BLaER1 (cell line): ENCODE results near the gene INSIG1.

Experiments used
- H3K27ac ChIP-seq: shearing (Covaris generic); formaldehyde crosslinking; 2 replicates; pipeline ENCODE4 v1.8.1; 2022
- H3K27me3 ChIP-seq: shearing (Covaris generic); formaldehyde crosslinking; 2 replicates; pipeline ENCODE4 v1.8.1; 2022
- H3K36me3 ChIP-seq: shearing (Covaris generic); formaldehyde crosslinking; 2 replicates; pipeline ENCODE4 v1.8.1; 2022
- H3K4me1 ChIP-seq: shearing (Covaris generic); formaldehyde crosslinking; 2 replicates; pipeline ENCODE4 v1.8.1; 2022
- H3K4me2 ChIP-seq: shearing (Covaris generic); formaldehyde crosslinking; 2 replicates; pipeline ENCODE4 v1.8.1; 2022
- H3K4me3 ChIP-seq: shearing (Covaris generic); formaldehyde crosslinking; 2 replicates; pipeline ENCODE4 v1.8.1; 2022
- H3K9ac ChIP-seq: shearing (Covaris generic); formaldehyde crosslinking; 2 replicates; pipeline ENCODE4 v1.8.1; 2022
- H3K9me3 ChIP-seq: shearing (Covaris generic); formaldehyde crosslinking; 2 replicates; pipeline ENCODE4 v1.8.1; 2022
- H4K20me1 ChIP-seq: shearing (Covaris generic); formaldehyde crosslinking; 2 replicates; pipeline ENCODE4 v1.8.1; 2022
- Cebpa-rat ChIP-seq: shearing (Covaris generic); IDR thresholded peaks from 2 replicates; pipeline ENCODE4 v1.8.1; 2022

The INSIG1 gene

DNA sequence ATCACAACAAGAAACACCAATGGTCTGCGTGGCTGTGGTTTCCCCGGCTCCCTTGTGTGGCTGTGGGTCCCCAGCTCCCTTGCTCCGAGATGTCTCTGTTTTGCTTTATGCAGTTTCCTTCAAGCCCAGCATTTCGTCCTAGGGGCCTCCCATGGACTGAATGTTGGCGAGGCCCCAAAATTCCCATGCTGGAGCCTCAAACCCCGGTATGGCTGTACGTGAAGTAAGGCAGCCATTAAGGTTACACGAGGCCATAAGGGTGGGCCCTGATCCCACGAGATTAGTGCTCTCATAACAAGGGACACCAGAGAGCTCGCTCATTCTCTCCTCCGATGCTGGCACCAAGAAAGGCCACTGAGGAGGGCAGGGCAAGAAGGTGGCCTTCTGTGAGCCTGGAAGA is 44.6 kb downstream of the INSIG1 start:
- Histone ChIP-seq H3K9me3 (no peaks in the 10 kb centered on the region), H3K4me1 (peaks cover 69% of the 10 kb centered on the region), H3K4me3 (no peak overlapping the region), H3K4me2 (0 out of 2 replicates have a peak overlapping the region, but pooled peaks have one; percentile 22), H4K20me1 (peaks cover 4% of the 10 kb centered on the region; the same call in 1 of the 2 replicates), H3K36me3 (no peaks in the 10 kb centered on the region), H3K9ac (no peak overlapping the region), H3K27ac (no peak overlapping the region), H3K27me3 (no peaks in the 10 kb centered on the region)
- TF ChIP-seq Cebpa-rat: no peak

- no peak overlapping the region for H3K4me3 ChIP-seq
- no peak for TF ChIP-seq Cebpa-rat
- no peaks in the 10 kb centered on the region for H3K9me3 ChIP-seq
- H4K20me1 ChIP-seq: peaks cover 1% of the 10 kb centered on the region; the same call in 1 of the 2 replicates
- peaks cover 64% of the 10 kb centered on the region for H3K4me1 ChIP-seq
- H3K27ac ChIP-seq: no peak overlapping the region
- no peaks in the 10 kb centered on the region for H3K27me3 ChIP-seq
- peak overlapping the region; percentile 92 for H3K4me2 ChIP-seq
- no peaks in the 10 kb centered on the region for H3K36me3 ChIP-seq
- H3K9ac ChIP-seq: no peak overlapping the region
Measured at GRCh38 chr7:155343150-155343549, 45.5 kb downstream of the INSIG1 start.

GRCh38 chr7:155343661-155344121 is 46.0 kb downstream of the INSIG1 start:
- Histone ChIP-seq H3K27ac (no peak overlapping the region), H3K4me3 (no peak overlapping the region), H3K27me3 (no peaks in the 10 kb centered on the region), H3K4me2 (peak overlapping the region; percentile 92), H3K9ac (no peak overlapping the region), H3K36me3 (no peaks in the 10 kb centered on the region), H4K20me1 (no peaks in the 10 kb centered on the region; the same call in 1 of the 2 replicates), H3K9me3 (no peaks in the 10 kb centered on the region), H3K4me1 (peaks cover 58% of the 10 kb centered on the region)
- TF ChIP-seq Cebpa-rat: no peak

- TF ChIP-seq Cebpa-rat: no peak
- no peaks in the 10 kb centered on the region for H3K27me3 ChIP-seq
- H4K20me1 ChIP-seq: no peaks in the 10 kb centered on the region; the same call in 1 of the 2 replicates
- no peaks in the 10 kb centered on the region for H3K9me3 ChIP-seq
- no peaks in the 10 kb centered on the region for H3K36me3 ChIP-seq
- peak overlapping the region; percentile 77 for H3K9ac ChIP-seq
- H3K4me3 ChIP-seq: peak overlapping the region; percentile 69
- peak overlapping the region; percentile 68 for H3K27ac ChIP-seq
- H3K4me1 ChIP-seq: peaks cover 57% of the 10 kb centered on the region
- H3K4me2 ChIP-seq: peak overlapping the region; percentile 92
Measured at GRCh38 chr7:155344270-155344617, 46.6 kb downstream of the INSIG1 start.

DNA sequence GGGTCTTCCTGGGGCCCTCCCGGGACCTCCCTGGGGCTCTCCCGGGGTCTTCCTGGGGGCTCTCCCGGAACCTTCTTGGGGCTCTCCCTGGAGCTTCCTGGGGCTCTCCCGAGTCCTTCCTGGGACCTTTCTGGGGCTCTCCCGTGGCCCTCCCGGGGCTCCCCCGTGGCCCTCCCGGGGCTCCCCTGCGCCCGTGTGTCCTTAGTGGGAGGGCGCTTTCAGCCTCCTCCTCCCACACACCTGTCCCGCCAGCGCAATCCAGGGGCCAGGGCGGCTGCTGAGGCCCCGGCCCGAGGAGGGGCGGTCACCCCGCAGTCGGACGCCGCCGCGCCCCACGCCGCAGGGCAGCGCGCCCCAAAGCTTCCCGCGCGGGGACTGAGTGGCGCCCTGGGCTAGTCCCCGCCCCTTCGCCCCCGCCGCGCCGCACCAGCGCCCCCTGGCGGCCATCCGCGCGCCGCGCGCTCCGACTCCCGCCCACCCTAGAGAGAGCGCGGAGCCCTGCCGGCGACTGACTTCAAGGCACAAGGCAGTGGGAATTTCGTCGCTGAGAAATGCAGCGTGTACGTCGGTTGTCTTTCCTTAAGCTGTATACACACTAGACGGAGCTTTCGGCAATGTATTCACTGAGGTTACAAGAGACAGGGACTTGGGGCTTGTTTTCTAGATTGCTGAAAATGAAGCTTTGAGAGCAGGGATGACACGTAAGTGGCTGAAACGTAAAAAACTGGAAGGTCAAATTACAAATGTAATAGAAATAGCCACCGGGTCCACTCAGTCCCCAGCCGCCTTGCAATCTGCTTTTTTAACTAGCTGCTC is 47.1 kb downstream of the INSIG1 start:
- no peaks in the 10 kb centered on the region for H3K36me3 ChIP-seq
- no peak for TF ChIP-seq Cebpa-rat
- peak overlapping the region; percentile 92 for H3K4me2 ChIP-seq
- H3K9me3 ChIP-seq: no peaks in the 10 kb centered on the region
- H4K20me1 ChIP-seq: no peaks in the 10 kb centered on the region; the same call in 1 of the 2 replicates
- H3K9ac ChIP-seq: peak overlapping the region; percentile 77
- H3K4me1 ChIP-seq: peaks cover 57% of the 10 kb centered on the region
- peak overlapping the region; percentile 69 for H3K4me3 ChIP-seq
- no peaks in the 10 kb centered on the region for H3K27me3 ChIP-seq
- H3K27ac ChIP-seq: peak overlapping the region; percentile 68

DNA sequence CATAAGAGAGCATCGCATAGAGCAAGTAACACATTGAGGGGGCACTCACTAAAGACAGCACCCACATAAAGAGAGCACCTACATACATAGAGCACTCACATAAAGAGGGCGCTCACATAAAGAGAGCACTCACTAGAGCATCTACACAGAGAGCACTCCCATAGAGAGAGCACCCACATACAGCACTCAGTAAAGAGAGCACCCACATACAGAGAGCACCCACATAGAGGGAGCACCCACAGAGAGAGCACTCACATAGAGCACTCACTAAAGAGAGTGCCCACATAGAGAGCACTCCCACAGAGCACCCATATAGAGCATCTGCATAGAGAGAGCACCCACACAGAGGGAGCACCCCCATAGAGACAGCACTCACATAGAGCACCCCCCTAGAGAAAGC is 47.8 kb downstream of the INSIG1 start:
- Histone ChIP-seq H3K36me3 (no peaks in the 10 kb centered on the region), H3K4me2 (peak overlapping the region; percentile 92), H3K4me3 (no peak overlapping the region), H4K20me1 (no peaks in the 10 kb centered on the region), H3K27ac (no peak overlapping the region), H3K27me3 (no peaks in the 10 kb centered on the region), H3K9me3 (no peaks in the 10 kb centered on the region), H3K9ac (no peak overlapping the region), H3K4me1 (peaks cover 54% of the 10 kb centered on the region)
- TF ChIP-seq Cebpa-rat: no peak

DNA sequence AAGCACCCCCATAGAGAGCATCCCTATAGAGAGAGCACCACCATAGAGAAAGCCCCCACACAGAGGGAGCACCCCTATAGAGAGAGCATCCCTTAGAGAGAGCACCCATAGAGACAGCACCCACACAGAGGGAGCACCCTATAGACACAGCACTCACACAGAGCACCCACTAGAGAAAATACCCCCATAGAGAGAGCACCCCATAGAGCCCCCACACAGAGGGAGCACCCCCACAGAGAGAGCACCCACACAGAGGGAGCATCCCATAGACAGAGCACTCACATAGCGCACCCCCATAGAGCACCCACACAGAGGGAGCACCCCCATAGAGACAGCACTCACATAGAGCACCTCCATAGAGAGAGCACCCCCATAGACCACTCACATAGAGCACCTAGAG is 48.6 kb downstream of the INSIG1 start:
- H3K9me3 ChIP-seq: no peaks in the 10 kb centered on the region
- no peak overlapping the region for H3K9ac ChIP-seq
- H3K4me3 ChIP-seq: no peak overlapping the region
- H3K27ac ChIP-seq: no peak overlapping the region
- TF ChIP-seq Cebpa-rat: no peak
- no peaks in the 10 kb centered on the region for H3K27me3 ChIP-seq
- H3K36me3 ChIP-seq: no peaks in the 10 kb centered on the region
- no peaks in the 10 kb centered on the region for H4K20me1 ChIP-seq
- peaks cover 51% of the 10 kb centered on the region for H3K4me1 ChIP-seq
- H3K4me2 ChIP-seq: no peak overlapping the region

- Histone ChIP-seq H3K27me3 (no peaks in the 10 kb centered on the region), H3K9me3 (no peaks in the 10 kb centered on the region), H3K4me2 (peak overlapping the region; percentile 70; the same call in 1 of the 2 replicates), H3K4me3 (no peak overlapping the region), H3K36me3 (no peaks in the 10 kb centered on the region; the same call in 1 of the 2 replicates), H3K4me1 (peaks cover 30% of the 10 kb centered on the region), H4K20me1 (no peaks in the 10 kb centered on the region), H3K27ac (no peak overlapping the region; the same call in 1 of the 2 replicates), H3K9ac (no peak overlapping the region)
- TF ChIP-seq Cebpa-rat: no peak
Measured at GRCh38 chr7:155348806-155349205, 51.1 kb downstream of the INSIG1 start.

- Histone ChIP-seq H3K9ac (no peak overlapping the region), H4K20me1 (peaks cover 8% of the 10 kb centered on the region; the same call in 1 of the 2 replicates), H3K4me1 (peaks cover 29% of the 10 kb centered on the region), H3K27ac (0 out of 2 replicates have a peak overlapping the region, but pooled peaks have one; percentile 30), H3K4me2 (peak overlapping the region; percentile 70), H3K9me3 (no peaks in the 10 kb centered on the region), H3K36me3 (peaks cover under 1% of the 10 kb centered on the region; the same call in 1 of the 2 replicates), H3K4me3 (no peak overlapping the region), H3K27me3 (no peaks in the 10 kb centered on the region)
- no peak for TF ChIP-seq Cebpa-rat
Measured at GRCh38 chr7:155349601-155350331, 52.1 kb downstream of the INSIG1 start.
